Measurements from ENCODE around the gene C1QTNF8. TPM values are rescaled to one million over a fixed set of nuclear protein-coding genes. Genes with fewer than 3 reads are reported as not detected.

The C1QTNF8 gene
- total and polyA plus RNA-seq, 2 of the 13 experiments (the other 11 are each of a cell fraction or from before 2014, with no cell fraction given), result 0.09 TPM; not detected in 1

DNA sequence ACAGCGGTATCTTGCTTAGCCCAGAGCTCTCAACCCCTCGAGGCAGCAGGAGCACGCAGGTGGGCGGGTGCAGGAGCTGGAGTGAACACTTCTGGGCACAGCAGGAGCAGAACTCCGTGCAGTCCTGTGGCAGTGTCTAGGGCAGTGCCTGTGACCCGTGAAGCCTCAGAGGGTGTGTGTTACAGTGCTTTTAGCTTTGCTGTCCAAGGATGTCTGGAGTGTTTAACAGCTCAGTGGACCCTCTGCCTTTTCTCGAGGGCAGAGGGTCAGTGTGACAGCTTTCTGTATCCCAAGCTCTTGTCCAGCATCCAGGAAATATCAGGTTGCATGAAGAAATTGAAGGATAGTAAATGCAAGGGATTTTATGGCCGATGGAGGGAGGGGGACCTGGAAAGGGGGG, 39.8 kb downstream of the C1QTNF8 start (continued):
- TF ChIP-seq, protein P1, sequence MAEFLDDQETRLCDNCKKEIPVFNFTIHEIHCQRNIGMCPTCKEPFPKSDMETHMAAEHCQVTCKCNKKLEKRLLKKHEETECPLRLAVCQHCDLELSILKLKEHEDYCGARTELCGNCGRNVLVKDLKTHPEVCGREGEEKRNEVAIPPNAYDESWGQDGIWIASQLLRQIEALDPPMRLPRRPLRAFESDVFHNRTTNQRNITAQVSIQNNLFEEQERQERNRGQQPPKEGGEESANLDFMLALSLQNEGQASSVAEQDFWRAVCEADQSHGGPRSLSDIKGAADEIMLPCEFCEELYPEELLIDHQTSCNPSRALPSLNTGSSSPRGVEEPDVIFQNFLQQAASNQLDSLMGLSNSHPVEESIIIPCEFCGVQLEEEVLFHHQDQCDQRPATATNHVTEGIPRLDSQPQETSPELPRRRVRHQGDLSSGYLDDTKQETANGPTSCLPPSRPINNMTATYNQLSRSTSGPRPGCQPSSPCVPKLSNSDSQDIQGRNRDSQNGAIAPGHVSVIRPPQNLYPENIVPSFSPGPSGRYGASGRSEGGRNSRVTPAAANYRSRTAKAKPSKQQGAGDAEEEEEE (CRISPR knock-in tag; IDR thresholded peaks at IDR 0.05; ENCODE audit: borderline replicate concordance), result no peak
- TF ChIP-seq RFXAP (CRISPR knock-in tag; IDR thresholded peaks at IDR 0.05; ENCODE audit: borderline replicate concordance), result no peak
- TF ChIP-seq ZNF777 (CRISPR knock-in tag; IDR thresholded peaks at IDR 0.05), result no peak
- TF ChIP-seq, protein P2, sequence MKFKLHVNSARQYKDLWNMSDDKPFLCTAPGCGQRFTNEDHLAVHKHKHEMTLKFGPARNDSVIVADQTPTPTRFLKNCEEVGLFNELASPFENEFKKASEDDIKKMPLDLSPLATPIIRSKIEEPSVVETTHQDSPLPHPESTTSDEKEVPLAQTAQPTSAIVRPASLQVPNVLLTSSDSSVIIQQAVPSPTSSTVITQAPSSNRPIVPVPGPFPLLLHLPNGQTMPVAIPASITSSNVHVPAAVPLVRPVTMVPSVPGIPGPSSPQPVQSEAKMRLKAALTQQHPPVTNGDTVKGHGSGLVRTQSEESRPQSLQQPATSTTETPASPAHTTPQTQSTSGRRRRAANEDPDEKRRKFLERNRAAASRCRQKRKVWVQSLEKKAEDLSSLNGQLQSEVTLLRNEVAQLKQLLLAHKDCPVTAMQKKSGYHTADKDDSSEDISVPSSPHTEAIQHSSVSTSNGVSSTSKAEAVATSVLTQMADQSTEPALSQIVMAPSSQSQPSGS (CRISPR knock-in tag; IDR thresholded peaks at IDR 0.05), result no peak
- no peak for TF ChIP-seq ZFP36 (IDR thresholded peaks at IDR 0.05; ENCODE audit: borderline replicate concordance, low read depth, low read length, partially characterized antibody)

DNA sequence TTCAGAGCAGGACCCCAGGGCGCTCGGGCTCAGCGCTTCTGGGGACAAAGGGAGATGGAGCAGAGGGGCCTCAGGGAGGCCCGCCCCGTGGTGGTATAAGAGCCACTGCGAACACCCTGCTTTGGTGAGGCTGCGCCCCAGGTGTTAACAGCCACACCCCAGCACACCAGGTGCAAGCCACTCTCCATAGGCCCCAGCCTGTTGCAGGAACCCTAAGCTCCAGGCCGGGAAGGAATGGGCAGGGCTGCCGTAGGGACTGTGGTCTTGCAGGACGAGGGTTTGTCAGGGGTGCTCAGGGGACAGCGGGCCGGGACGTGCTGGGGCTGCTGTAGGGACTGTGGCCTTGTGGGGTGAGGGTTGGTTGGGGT, 40.5 kb downstream of the C1QTNF8 start:
- no peaks in the 10 kb centered on the region for H3K9me3 ChIP-seq (ENCODE audit: low read length)
- peaks cover 13 to 50% of the 10 kb centered on the region in 2 experiments for H3K27me3 ChIP-seq (ENCODE audit: control insufficient read depth in 1 of 2, insufficient read depth in 2 of 2, low read length in 2 of 2)
- in situ Hi-C loops (cut with HindIII; ENCODE audit: extremely low pct_ligation_motif_present, low pct_unique_long_range_greater_than_20kb), result no loop called here
- ChIA-PET POLR2A (no interaction called here), CTCF (ENCODE audit: low intra/inter-chr PET ratio, low total read pairs) (interaction anchor here (4.4 kb wide), 1 partner anchor 242 kb away, joined by 42 read pairs; no protein-coding TSS in a partner anchor)
- no peak overlapping the region for H3K9ac ChIP-seq (ENCODE audit: insufficient read depth, low read depth, low read length)
- no peaks in the 10 kb centered on the region for H3K36me3 ChIP-seq (replicated peaks in 1 of 2; ENCODE audit: control insufficient read depth in 1 of 2, insufficient read depth in 2 of 2, low read length in 2 of 2)
- no peak overlapping the region for H3K4me3 ChIP-seq (replicated peaks in 1 of 3; ENCODE audit: insufficient read depth in 1 of 3, low read depth in 2 of 3, low read length in 3 of 3)
- DNase-seq (ENCODE audit: low spot score) (no peak), FAIRE-seq (no peak), ATAC-seq (no peak)
- WGBS (ENCODE audit: low lambda C conversion rate), result 13% methylated on average over 3 of the region's 13 CpGs
- H2AFZ ChIP-seq (ENCODE audit: low read length), result no peak overlapping the region
- intact Hi-C loops (cut with micrococcal nuclease; ENCODE audit: unreplicated experiment), result no loop called here
- TF ChIP-seq, protein P3, sequence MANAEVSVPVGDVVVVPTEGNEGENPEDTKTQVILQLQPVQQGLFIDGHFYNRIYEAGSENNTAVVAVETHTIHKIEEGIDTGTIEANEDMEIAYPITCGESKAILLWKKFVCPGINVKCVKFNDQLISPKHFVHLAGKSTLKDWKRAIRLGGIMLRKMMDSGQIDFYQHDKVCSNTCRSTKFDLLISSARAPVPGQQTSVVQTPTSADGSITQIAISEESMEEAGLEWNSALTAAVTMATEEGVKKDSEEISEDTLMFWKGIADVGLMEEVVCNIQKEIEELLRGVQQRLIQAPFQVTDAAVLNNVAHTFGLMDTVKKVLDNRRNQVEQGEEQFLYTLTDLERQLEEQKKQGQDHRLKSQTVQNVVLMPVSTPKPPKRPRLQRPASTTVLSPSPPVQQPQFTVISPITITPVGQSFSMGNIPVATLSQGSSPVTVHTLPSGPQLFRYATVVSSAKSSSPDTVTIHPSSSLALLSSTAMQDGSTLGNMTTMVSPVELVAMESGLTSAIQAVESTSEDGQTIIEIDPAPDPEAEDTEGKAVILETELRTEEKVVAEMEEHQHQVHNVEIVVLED (CRISPR knock-in tag; IDR thresholded peaks at IDR 0.05; ENCODE audit: borderline replicate concordance), result no peak
- TF ChIP-seq TBX2 (CRISPR knock-in tag; IDR thresholded peaks at IDR 0.05; ENCODE audit: borderline replicate concordance) (no peak), REL (CRISPR knock-in tag; conservative IDR thresholded peaks at IDR 0.05) (no peak)
- H3K4me1 ChIP-seq (ENCODE audit: insufficient read depth, low read length), result no peaks in the 10 kb centered on the region
- peaks cover 2% of the 10 kb centered on the region; the same call in 1 of the 2 replicates for H4K20me1 ChIP-seq (ENCODE audit: insufficient read depth, low read length)
- H3K4me2 ChIP-seq (ENCODE audit: low read depth, low read length), result no peak overlapping the region
- no TSS peak for BruUV-seq (replicated peaks)
- no peak overlapping the region for H3K27ac ChIP-seq (ENCODE audit: extremely low read length, insufficient read depth, low read length)
- H3K79me2 ChIP-seq (ENCODE audit: insufficient read depth, low read length), result no peaks in the 10 kb centered on the region
